HepG2 (cell line): ENCODE data around the gene SEC62. TPM values are rescaled to one million over a fixed set of nuclear protein-coding genes. Genes with fewer than 3 reads are reported as not detected.

Source experiments
- ATF7 ChIP-seq, 2 experiments: fragments of 450-650 bp in 1 of 2; sonication (generic) in 1 of 2; formaldehyde crosslinking in 1 of 2; IDR thresholded peaks; 2 replicates each; pipeline versions ENCODE4 v1.4.0 to v1.6.1; 2016 to 2020; ENCODE audit warnings: antibody characterized with exemption in 1 of 2, mild to moderate bottlenecking in 1 of 2, missing genetic modification reagents in 1 of 2
- BCL6 ChIP-seq: IDR thresholded peaks from 2 replicates; pipeline ENCODE4 v1.6.1; 2016; ENCODE audit warnings: missing genetic modification reagents, missing compliant biosample characterization
- FOXK1 ChIP-seq: sonication (generic); formaldehyde crosslinking; IDR thresholded peaks from 2 replicates; pipeline ENCODE4 v1.4.0; 2020; ENCODE audit warnings: low read depth, missing genetic modification reagents, borderline replicate concordance
- FOXP1 ChIP-seq, 2 experiments: fragments of 450-650 bp in 1 of 2; IDR thresholded peaks; 2 replicates each; pipeline ENCODE4 v1.6.1; 2017 to 2018; ENCODE audit warnings: antibody characterized with exemption in 1 of 2
- GATA4 ChIP-seq: sonication (generic); IDR thresholded peaks from 2 replicates; pipeline ENCODE4 v1.6.1; 2016; ENCODE audit warnings: antibody characterized with exemption, low read depth, borderline replicate concordance
- HIVEP1 ChIP-seq: sonication (generic); formaldehyde crosslinking; IDR thresholded peaks from 2 replicates; pipeline ENCODE4 v1.4.0; 2020; ENCODE audit warnings: mild to moderate bottlenecking, missing genetic modification reagents
- LBX2 ChIP-seq: sonication (generic); formaldehyde crosslinking; IDR thresholded peaks from 2 replicates; pipeline ENCODE4 v1.5.0; 2020; ENCODE audit warnings: missing genetic modification reagents, mild to moderate bottlenecking, borderline replicate concordance
- MAFF ChIP-seq: IDR thresholded peaks from 2 replicates; pipeline ENCODE4 v1.6.1; 2011; ENCODE audit warnings: low read depth, low read length, improper control_type of control experiment
- MED13 ChIP-seq: sonication (generic); formaldehyde crosslinking; IDR thresholded peaks from 2 replicates; pipeline ENCODE4 v1.5.0; 2020; ENCODE audit warnings: missing genetic modification reagents
- MXI1 ChIP-seq: IDR thresholded peaks from 3 replicates; pipeline ENCODE4 v1.6.1; 2012; ENCODE audit warnings: low read depth, low read length, inconsistent platforms, borderline replicate concordance
- PHF8 ChIP-seq: sonication (generic); formaldehyde crosslinking; IDR thresholded peaks from 2 replicates; pipeline ENCODE4 v1.5.0; 2020; ENCODE audit warnings: missing genetic modification reagents
- SP4 ChIP-seq: sonication (generic); formaldehyde crosslinking; IDR thresholded peaks from 2 replicates; pipeline ENCODE4 v1.8.1; 2023; ENCODE audit warnings: mild to moderate bottlenecking, missing genetic modification reagents
- TRAFD1 ChIP-seq: sonication (generic); formaldehyde crosslinking; IDR thresholded peaks from 2 replicates; pipeline ENCODE4 v1.5.1; 2020; ENCODE audit warnings: missing genetic modification reagents, mild to moderate bottlenecking, borderline replicate concordance
- UBTF ChIP-seq: sonication (generic); formaldehyde crosslinking; IDR thresholded peaks from 2 replicates; pipeline ENCODE4 v1.4.0; 2020; ENCODE audit warnings: mild to moderate bottlenecking, missing genetic modification reagents
- ZNF136 ChIP-seq: sonication (generic); formaldehyde crosslinking; IDR thresholded peaks from 2 replicates; pipeline ENCODE4 v1.8.1; 2022; ENCODE audit warnings: low read depth, mild to moderate bottlenecking, moderate library complexity, missing genetic modification reagents
- ZNF326 ChIP-seq: sonication (generic); formaldehyde crosslinking; IDR thresholded peaks from 2 replicates; pipeline ENCODE4 v1.4.0; 2020; ENCODE audit warnings: missing genetic modification reagents, borderline replicate concordance
- ZNF407 ChIP-seq: sonication (generic); formaldehyde crosslinking; IDR thresholded peaks from one replicate; pipeline ENCODE4 v1.5.1; 2020; ENCODE audit warnings: mild to moderate bottlenecking, missing genetic modification reagents; ENCODE audit errors: not compliant biosample characterization
- ZNF746 ChIP-seq: sonication (generic); formaldehyde crosslinking; IDR thresholded peaks from 2 replicates; pipeline ENCODE4 v1.8.0; 2022; ENCODE audit warnings: mild to moderate bottlenecking, missing genetic modification reagents
- polyA plus RNA-seq, 8 experiments: library from polyadenylated mRNA; depleted of rRNA in 3 of 8; stranded (reverse) in 7 of 8; unstranded in 1 of 8; fragments of >200 nt; fragmentation: Illumina TruSeq in 4 of 8; extraction: Trizol in 4 of 8; gene quantifications; 2 replicates each; pipeline versions ENCODE4 v1.2.1 to v1.2.3, GENCODE V29; 2011 to 2016; ENCODE audit warnings: low read depth in 4 of 8, missing spikeins in 1 of 8, mixed read lengths in 1 of 8; ENCODE audit not compliant: insufficient read depth in 1 of 8
- total RNA-seq, 5 experiments: library from RNA; depleted of rRNA; stranded (reverse); fragments of >200 nt; fragmentation: Illumina TruSeq; extraction: Trizol; gene quantifications; 2 replicates each; pipeline ENCODE4 v1.2.3, GENCODE V29; 2016; ENCODE audit warnings: low read depth in 1 of 5

SEC62 gene
- total and polyA plus RNA-seq, 2 of the 13 experiments (the other 11 are each of a cell fraction or from before 2014, with no cell fraction given) = 54.0 to 68.7 TPM

- TF ChIP-seq ZNF407 (CRISPR knock-in tag) (no peak), MED13 (peak; percentile 68; the same call in 1 of the 2 replicates), BCL6 (CRISPR knock-in tag) (peak; percentile 61), MXI1 (no peak), PHF8 (CRISPR knock-in tag) (no peak), ZNF136 (CRISPR knock-in tag) (no peak), HIVEP1 (CRISPR knock-in tag) (no peak), TRAFD1 (CRISPR knock-in tag) (no peak), ZNF746 (CRISPR knock-in tag) (no peak), FOXK1 (no peak), SP4 (no peak), LBX2 (CRISPR knock-in tag) (no peak), GATA4 (peak; percentile 87; the same call in 1 of the 2 replicates), ATF7 (IDR thresholded peaks at IDR 0.05) (no peak), ATF7 (CRISPR knock-in tag; IDR thresholded peaks at IDR 0.05) (no peak), FOXP1 (IDR thresholded peaks at IDR 0.05) (no peak), FOXP1 (CRISPR knock-in tag; IDR thresholded peaks at IDR 0.05) (peak; percentile 65; the same call in 1 of the 2 replicates), MAFF (no peak), ZNF326 (no peak), UBTF (CRISPR knock-in tag) (no peak)
These were observed 37.3 kb downstream of the SEC62 start (continued) for GRCh38 chr3:170003881-170004356.
